Anterior cingulate cortex (tissue), 58 donors: Measurements from ENCODE around the gene VPS11.

Experiments
- DNase-seq, 58 donors: peaks; one replicate each; lab custom pipeline; 2025; lab: John Stamatoyannopoulos, UW

VPS11 gene

GRCh38 chr11:119116601-119117000, 49.0 kb downstream of the VPS11 start:
- no peak for DNase-seq

DNA sequence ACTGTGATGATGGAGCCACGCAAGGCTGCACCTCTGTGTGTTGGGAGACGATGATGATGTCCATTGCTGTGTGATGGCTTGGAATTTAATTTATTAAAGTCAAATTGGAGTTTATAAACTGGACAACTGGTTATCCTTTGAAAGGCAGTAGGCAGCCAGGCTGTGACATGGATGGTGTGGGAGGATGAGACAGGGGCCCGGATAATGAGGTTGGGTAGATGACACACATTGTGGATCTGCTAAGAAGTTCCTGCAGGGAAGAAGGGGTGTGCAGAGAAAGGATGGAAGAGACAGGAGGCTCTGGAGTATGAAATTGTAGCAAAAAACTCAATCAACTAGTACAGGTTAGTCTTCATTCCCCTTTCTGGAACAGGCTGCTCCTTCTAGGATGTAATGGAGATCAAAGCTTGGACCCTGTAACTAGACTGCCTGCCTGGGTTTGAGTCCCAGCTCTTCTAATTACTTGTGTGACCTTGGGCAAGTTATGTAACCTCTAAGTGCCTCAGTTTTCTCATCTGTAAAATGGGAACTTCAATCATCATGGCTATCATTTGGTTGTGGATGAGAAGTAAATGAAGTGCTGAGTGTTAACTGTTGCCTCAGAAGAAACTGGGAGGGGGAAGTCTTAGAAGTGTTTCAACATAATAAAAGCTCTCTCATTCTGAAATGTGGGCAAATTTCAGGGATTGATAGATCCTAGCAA, 49.5 kb downstream of the VPS11 start:
- no peak for DNase-seq

DNA sequence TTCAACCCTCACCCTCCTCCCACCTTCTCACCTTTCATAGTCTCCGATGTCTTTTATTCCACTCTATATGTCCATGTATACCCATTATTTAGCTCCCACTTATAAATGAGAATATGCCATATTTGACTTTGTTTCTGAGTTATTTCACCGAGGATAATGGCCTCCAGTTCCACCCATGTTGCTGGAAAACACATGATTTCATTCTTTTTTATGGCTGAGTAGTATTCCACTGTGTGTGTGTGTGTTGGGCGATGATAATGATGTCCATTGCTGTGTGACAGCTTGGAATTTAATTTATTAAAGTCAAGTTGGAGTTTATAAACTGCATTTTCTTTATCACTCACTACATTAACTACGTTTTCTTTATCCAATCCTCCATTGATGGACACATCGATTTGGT, 50.6 kb downstream of the VPS11 start:
- DNase-seq: no peak

GRCh38 chr11:119118946-119119345, 51.3 kb downstream of the VPS11 start:
- no peak for DNase-seq

GRCh38 chr11:119120639-119121007, 53.0 kb downstream of the VPS11 start:
- DNase-seq: no peak

GRCh38 chr11:119121008-119121810, 53.6 kb downstream of the VPS11 start, which contains the start of gene HINFP:
Gene HINFP, plus strand, starts transcription at chr11:119121580. Its CDS starts 5,365 bp downstream, at chr11:119126945.
- peak; percentile 94 to 100 (median 100) for DNase-seq

GRCh38 chr11:119121811-119122124, 54.1 kb downstream of the VPS11 start:
- DNase-seq: no peak

DNA sequence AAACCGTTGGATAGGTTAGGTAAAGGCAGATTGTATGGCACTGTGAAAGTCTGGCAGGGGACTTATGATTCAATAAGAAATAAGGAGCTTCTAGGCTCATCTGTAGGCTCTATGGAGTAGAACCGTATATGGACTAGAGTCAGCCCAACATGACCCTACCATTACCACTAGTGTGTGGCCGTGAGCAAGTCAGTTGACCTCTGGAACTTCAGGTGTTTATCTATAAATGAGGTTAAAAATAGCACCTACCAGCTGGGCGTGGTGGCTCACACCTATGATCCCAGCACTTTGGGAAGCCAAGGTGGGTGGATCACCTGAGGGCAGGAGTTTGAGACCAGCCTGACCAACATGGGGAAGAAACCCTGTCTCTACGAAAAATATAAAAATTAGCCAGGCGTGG, 58.2 kb downstream of the VPS11 start:
- no peak for DNase-seq

DNA sequence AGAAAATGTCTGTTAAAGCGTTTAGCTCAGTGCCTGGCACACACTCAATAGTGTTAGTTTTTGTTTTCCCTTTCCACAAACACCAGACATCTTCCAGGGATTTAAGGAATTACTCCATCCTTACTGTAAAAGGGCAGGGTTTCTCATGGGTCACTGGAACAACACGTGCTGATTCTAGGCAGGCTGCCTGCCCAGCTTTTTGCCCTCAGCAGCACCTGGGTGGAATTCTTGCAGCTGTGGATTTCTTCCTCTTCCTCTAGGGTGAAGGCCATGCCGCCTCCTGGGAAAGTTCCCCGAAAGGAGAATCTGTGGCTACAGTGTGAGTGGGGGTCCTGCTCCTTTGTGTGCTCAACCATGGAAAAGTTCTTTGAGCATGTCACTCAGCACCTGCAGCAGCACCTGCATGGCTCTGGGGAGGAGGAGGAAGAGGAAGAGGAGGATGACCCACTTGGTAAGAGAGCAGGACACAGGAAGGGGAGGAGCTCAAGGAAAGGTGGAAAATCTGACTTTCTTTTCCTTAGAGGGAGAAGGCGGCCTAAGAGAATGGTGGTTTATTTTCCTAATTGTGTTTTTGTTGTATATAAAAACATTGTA, 59.2 kb downstream of the VPS11 start:
- no peak for DNase-seq

DNA sequence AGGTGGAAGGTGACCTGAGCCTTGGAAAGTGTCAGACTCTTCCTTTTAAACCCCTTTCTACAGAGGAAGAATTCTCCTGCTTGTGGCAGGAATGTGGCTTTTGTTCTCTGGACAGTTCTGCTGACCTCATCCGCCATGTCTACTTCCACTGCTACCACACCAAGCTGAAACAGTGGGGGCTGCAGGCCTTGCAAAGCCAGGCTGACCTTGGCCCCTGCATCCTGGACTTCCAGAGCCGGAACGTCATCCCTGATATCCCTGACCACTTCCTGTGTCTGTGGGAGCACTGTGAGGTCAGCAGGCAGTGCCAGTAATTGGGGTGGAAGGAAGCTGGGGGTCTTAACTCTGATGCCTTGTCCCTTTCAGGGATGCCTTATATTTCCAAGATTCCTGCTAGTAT, 63.0 kb downstream of the VPS11 start:
- no peak for DNase-seq
